T-helper 1 cell treated with Interleukin-12 subunit alpha and Interleukin-12 subunit beta and Interleukin-4 antibody, amounts not matched to agents 30 μg/mL and 1 μg/mL, for 36 hours (primary cell): ENCODE data around the gene THRAP3.

Experiments
- H3K27ac Mint-ChIP-seq: one replicate; pipeline ENCODE4 v1.8.0; 2021; ENCODE audit warnings: mild to moderate bottlenecking, mixed read lengths
- H3K27me3 Mint-ChIP-seq: one replicate; pipeline ENCODE4 v1.8.0; 2021; ENCODE audit warnings: low read depth, mixed read lengths
- H3K36me3 Mint-ChIP-seq: one replicate; pipeline ENCODE4 v1.8.0; 2021; ENCODE audit warnings: low read depth, mixed read lengths
- H3K4me1 Mint-ChIP-seq: one replicate; pipeline ENCODE4 v1.8.0; 2021; ENCODE audit warnings: low read depth, mixed read lengths
- H3K4me3 Mint-ChIP-seq: one replicate; pipeline ENCODE4 v1.8.0; 2021; ENCODE audit warnings: mild to moderate bottlenecking, moderate library complexity, mixed read lengths
- H3K9me3 Mint-ChIP-seq: one replicate; pipeline ENCODE4 v1.8.0; 2021; ENCODE audit warnings: mixed read lengths

Gene THRAP3

GRCh38 chr1:36349241-36349671 lies 125.0 kb downstream of the THRAP3 start:
- peaks cover 37% of the 10 kb centered on the region for H3K36me3 Mint-ChIP-seq
- H3K4me3 Mint-ChIP-seq, result no peak overlapping the region
- H3K9me3 Mint-ChIP-seq, result no peaks in the 10 kb centered on the region
- H3K27me3 Mint-ChIP-seq, result no peaks in the 10 kb centered on the region
- no peak overlapping the region for H3K27ac Mint-ChIP-seq
- peaks cover 17% of the 10 kb centered on the region for H3K4me1 Mint-ChIP-seq

GRCh38 chr1:36349839-36350238 lies 125.6 kb downstream of the THRAP3 start:
- Mint-ChIP-seq H3K9me3 (no peaks in the 10 kb centered on the region), H3K36me3 (peaks cover 38% of the 10 kb centered on the region), H3K27me3 (no peaks in the 10 kb centered on the region), H3K4me1 (peaks cover 17% of the 10 kb centered on the region), H3K27ac (no peak overlapping the region), H3K4me3 (no peak overlapping the region)

GRCh38 chr1:36350659-36351226 lies 126.5 kb downstream of the THRAP3 start:
- Mint-ChIP-seq H3K27me3 (no peaks in the 10 kb centered on the region), H3K9me3 (no peaks in the 10 kb centered on the region), H3K4me3 (no peak overlapping the region), H3K4me1 (peaks cover 17% of the 10 kb centered on the region), H3K36me3 (peaks cover 36% of the 10 kb centered on the region), H3K27ac (peak overlapping the region; percentile 55)

- no peak overlapping the region for H3K4me3 Mint-ChIP-seq
- H3K36me3 Mint-ChIP-seq, result peaks cover 40% of the 10 kb centered on the region
- H3K27me3 Mint-ChIP-seq, result no peaks in the 10 kb centered on the region
- H3K27ac Mint-ChIP-seq, result peak overlapping the region; percentile 41
- H3K9me3 Mint-ChIP-seq, result no peaks in the 10 kb centered on the region
- peaks cover 17% of the 10 kb centered on the region for H3K4me1 Mint-ChIP-seq
Observed at GRCh38 chr1:36351227-36351977, 127.2 kb downstream of the THRAP3 start.

- Mint-ChIP-seq H3K9me3 (no peaks in the 10 kb centered on the region), H3K27ac (peak overlapping the region; percentile 22), H3K4me1 (peaks cover 17% of the 10 kb centered on the region), H3K27me3 (no peaks in the 10 kb centered on the region), H3K4me3 (no peak overlapping the region), H3K36me3 (peaks cover 40% of the 10 kb centered on the region)
Observed at GRCh38 chr1:36352125-36352909, 128.1 kb downstream of the THRAP3 start.

- H3K27ac Mint-ChIP-seq, result peak overlapping the region; percentile 11
- peaks cover 38% of the 10 kb centered on the region for H3K36me3 Mint-ChIP-seq
Observed at GRCh38 chr1:36352910-36353878, 129.0 kb downstream of the THRAP3 start.

GRCh38 chr1:36354486-36354885 lies 130.2 kb downstream of the THRAP3 start:
- H3K4me1 Mint-ChIP-seq, result peaks cover 20% of the 10 kb centered on the region
- H3K4me3 Mint-ChIP-seq, result no peak overlapping the region
- peaks cover 39% of the 10 kb centered on the region for H3K36me3 Mint-ChIP-seq
- no peak overlapping the region for H3K27ac Mint-ChIP-seq
- no peaks in the 10 kb centered on the region for H3K27me3 Mint-ChIP-seq
- no peaks in the 10 kb centered on the region for H3K9me3 Mint-ChIP-seq

More at GRCh38 chr1:36352910-36353878, 129.0 kb downstream of the THRAP3 start:
- Mint-ChIP-seq H3K4me1 (peaks cover 17% of the 10 kb centered on the region), H3K27me3 (no peaks in the 10 kb centered on the region), H3K9me3 (no peaks in the 10 kb centered on the region), H3K4me3 (no peak overlapping the region)
